ENCODE data around the gene ATG16L2. TPM values are rescaled to one million over a fixed set of nuclear protein-coding genes. Genes with fewer than 3 reads are reported as not detected.
A peak's percentile ranks its signal among the peaks of the same experiment; 100 is the strongest.

ATG16L2 gene
- total and polyA plus RNA-seq, 10 of the 15 experiments (the other 5 are each of a cell fraction or from before 2014, with no cell fraction given), result 1.9 to 67.7 (median 30.4) TPM

- TF ChIP-seq PKNOX1 (IDR thresholded peaks at IDR 0.05) (peak; percentile 73), DPF2 (IDR thresholded peaks at IDR 0.05) (peak; percentile 62; the same call in 1 of the 2 replicates), SKIL (IDR thresholded peaks at IDR 0.05; ENCODE audit: low read depth, poor library complexity, severe bottlenecking) (peak; percentile 57), NR2F1 (conservative IDR thresholded peaks at IDR 0.05) (peak; percentile 77), POLR2AphosphoS5 (IDR thresholded peaks at IDR 0.05; ENCODE audit: low read length) (peak; percentile 59; the same call in 1 of the 2 replicates), NBN (IDR thresholded peaks at IDR 0.05) (peak; percentile 96), ZNF217 (IDR thresholded peaks at IDR 0.05) (no peak), BCLAF1 (IDR thresholded peaks at IDR 0.05) (no peak), POLR2A (IDR thresholded peaks at IDR 0.05; ENCODE audit: low read depth, low read length) (peak; percentile 81), GATAD2B (conservative IDR thresholded peaks at IDR 0.05; ENCODE audit: low read depth) (peak; percentile 84), CREM (IDR thresholded peaks at IDR 0.05; ENCODE audit: low read depth) (peak; percentile 90), RAD21 (IDR thresholded peaks at IDR 0.05; ENCODE audit: insufficient read depth, low read depth, low read length) (peak; percentile 58), IKZF2 (IDR thresholded peaks at IDR 0.05) (peak; percentile 77 to 80; a peak in 3 of 4 replicates), FOXK2 (IDR thresholded peaks at IDR 0.05) (peak; percentile 81), TAF1 (IDR thresholded peaks at IDR 0.05; ENCODE audit: borderline replicate concordance, low read depth, low read length) (peak; percentile 78; the same call in 1 of the 2 replicates), SMC3 (IDR thresholded peaks at IDR 0.05; ENCODE audit: borderline replicate concordance, low read length) (peak; percentile 74), SIN3A (IDR thresholded peaks at IDR 0.05; ENCODE audit: low read depth, low read length) (0 out of 2 replicates have a peak, but pooled peaks have one; percentile 56), E2F4 (IDR thresholded peaks at IDR 0.05; ENCODE audit: low read depth, low read length) (no peak), FOXM1 (IDR thresholded peaks at IDR 0.05; ENCODE audit: low read depth, low read length) (peak; percentile 40; the same call in 1 of the 2 replicates), SRF (IDR thresholded peaks at IDR 0.05; ENCODE audit: low read depth in 2 of 2, low read length in 2 of 2) (0 out of 4 replicates have a peak, but pooled peaks of 1 of the 2 experiments have one; percentile 34), RELA (IDR thresholded peaks at IDR 0.05; ENCODE audit: borderline replicate concordance, partially characterized antibody) (peak; percentile 94), PML (IDR thresholded peaks at IDR 0.05; ENCODE audit: low read length) (peak; percentile 47; the same call in 1 of the 2 replicates), CREB1 (IDR thresholded peaks at IDR 0.05; ENCODE audit: low read depth) (peak; percentile 74)
Observed at GRCh38 chr11:72793425-72794367, 20.5 kb upstream of the ATG16L2 start, which contains the start of gene STARD10 (continued).
